HL-60 (cell line): Measurements from ENCODE around the gene HAP1.
"Not testable (repeated sequence)": the region's sequence is repeated elsewhere in the genome, so short reads cannot be mapped to it uniquely, and the experiment has no call there.

Experiments
- DNase-seq, 2 experiments: peaks; one replicate each; pipeline ENCODE4 v3.0.0-alpha.2; 2010 to 2020; ENCODE audit warnings: low read depth in 1 of 2, low spot score in 1 of 2
- H3K27ac ChIP-seq: fragments of 250-450 bp; sonication (Bioruptor Pico); replicated peaks from 2 replicates; pipeline ENCODE4 v1.5.1; 2020; ENCODE audit warnings: mild to moderate bottlenecking, moderate library complexity
- H3K27me3 ChIP-seq: fragments of 250-450 bp; sonication (Bioruptor Pico); 2 replicates; pipeline ENCODE4 v1.5.1; 2021; ENCODE audit warnings: mild to moderate bottlenecking, moderate library complexity; ENCODE audit not compliant: insufficient read depth, poor library complexity, severe bottlenecking
- H3K4me3 ChIP-seq: replicated peaks from 2 replicates; pipeline ENCODE4 v1.5.1; 2011; ENCODE audit warnings: mild to moderate bottlenecking, control low read depth, low read length; ENCODE audit not compliant: insufficient read depth
- GABPA ChIP-seq: IDR thresholded peaks from 2 replicates; pipeline ENCODE4 v1.6.1; 2012; ENCODE audit warnings: low read depth
- POLR2AphosphoS5 ChIP-seq: IDR thresholded peaks from 2 replicates; pipeline ENCODE4 v1.6.1; 2012; ENCODE audit warnings: low read depth
- REST ChIP-seq: IDR thresholded peaks from 2 replicates; pipeline ENCODE4 v1.6.1; 2012; ENCODE audit warnings: low read depth; ENCODE audit not compliant: insufficient replicate concordance
- SPI1 ChIP-seq: IDR thresholded peaks from 2 replicates; pipeline ENCODE4 v1.6.1; 2012; ENCODE audit warnings: low read depth, mild to moderate bottlenecking, borderline replicate concordance
- TF ChIP-seq, protein P1 (sequence below): IDR thresholded peaks from one replicate; pipeline ENCODE4 v1.5.1; 2011; ENCODE audit warnings: low read length, control low read depth, inconsistent platforms; ENCODE audit not compliant: insufficient read depth

The HAP1 gene

DNA sequence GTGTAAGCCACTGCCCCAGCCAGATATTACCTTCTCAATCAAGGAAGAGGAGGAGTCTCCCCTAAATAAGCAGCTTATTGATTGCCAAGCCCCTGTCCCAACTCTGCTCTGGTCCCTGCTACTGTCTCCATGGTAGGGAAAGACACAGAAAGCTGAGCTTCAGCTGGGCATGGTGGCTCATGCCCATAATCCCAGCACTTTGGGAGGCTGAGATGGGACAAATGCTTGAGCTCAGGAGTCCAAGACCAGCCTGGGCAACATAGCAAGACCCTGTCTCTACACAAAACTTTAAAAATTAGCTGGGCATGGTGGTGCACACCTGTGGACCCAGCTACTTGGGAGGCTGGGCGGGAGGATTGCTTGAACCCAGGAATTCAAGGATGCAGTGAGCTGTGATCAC, 45.5 kb upstream of the HAP1 start:
- no peak overlapping the region for H3K4me3 ChIP-seq
- no peaks in the 10 kb centered on the region for H3K27me3 ChIP-seq
- no peak overlapping the region for H3K27ac ChIP-seq
- DNase-seq: no peak
- no peak for TF ChIP-seq POLR2AphosphoS5
- TF ChIP-seq, protein P1, sequence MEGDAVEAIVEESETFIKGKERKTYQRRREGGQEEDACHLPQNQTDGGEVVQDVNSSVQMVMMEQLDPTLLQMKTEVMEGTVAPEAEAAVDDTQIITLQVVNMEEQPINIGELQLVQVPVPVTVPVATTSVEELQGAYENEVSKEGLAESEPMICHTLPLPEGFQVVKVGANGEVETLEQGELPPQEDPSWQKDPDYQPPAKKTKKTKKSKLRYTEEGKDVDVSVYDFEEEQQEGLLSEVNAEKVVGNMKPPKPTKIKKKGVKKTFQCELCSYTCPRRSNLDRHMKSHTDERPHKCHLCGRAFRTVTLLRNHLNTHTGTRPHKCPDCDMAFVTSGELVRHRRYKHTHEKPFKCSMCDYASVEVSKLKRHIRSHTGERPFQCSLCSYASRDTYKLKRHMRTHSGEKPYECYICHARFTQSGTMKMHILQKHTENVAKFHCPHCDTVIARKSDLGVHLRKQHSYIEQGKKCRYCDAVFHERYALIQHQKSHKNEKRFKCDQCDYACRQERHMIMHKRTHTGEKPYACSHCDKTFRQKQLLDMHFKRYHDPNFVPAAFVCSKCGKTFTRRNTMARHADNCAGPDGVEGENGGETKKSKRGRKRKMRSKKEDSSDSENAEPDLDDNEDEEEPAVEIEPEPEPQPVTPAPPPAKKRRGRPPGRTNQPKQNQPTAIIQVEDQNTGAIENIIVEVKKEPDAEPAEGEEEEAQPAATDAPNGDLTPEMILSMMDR: no peak

DNA sequence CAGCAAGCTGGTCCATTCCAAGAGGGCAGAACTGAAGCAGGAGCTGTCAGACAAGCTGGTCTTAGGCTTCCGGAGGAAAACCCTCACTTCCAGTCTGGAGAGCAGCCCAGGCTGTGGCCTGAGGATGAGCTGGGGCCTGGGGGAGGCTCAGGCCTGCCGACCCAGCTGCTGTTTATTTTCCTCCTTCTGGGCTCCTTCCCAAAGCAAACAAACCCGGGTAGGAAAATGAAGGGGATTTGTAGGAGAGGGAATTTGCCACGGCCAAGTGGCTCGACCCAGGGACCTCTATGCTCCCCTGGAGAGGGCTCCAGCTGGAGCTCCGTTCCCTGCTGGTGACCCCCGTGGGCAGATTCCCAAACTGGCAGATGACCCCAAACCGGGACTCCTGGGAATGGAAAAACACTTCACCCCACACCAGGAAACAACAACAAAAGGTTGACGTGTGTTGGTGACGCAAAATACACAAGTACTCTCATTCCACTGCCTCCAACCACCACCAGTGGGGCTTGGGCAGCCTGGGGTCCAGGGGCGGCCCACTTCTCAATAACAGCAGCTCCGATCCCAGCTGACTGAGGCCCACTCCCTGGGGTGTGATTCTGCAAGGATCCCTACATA, 43.2 kb upstream of the HAP1 start:
- TF ChIP-seq, protein P1: no peak
- no peak for TF ChIP-seq POLR2AphosphoS5
- no peak for TF ChIP-seq REST
- TF ChIP-seq GABPA: no peak
- TF ChIP-seq SPI1: no peak
- no peaks in the 10 kb centered on the region for H3K27me3 ChIP-seq
- no peak for DNase-seq
- no peak overlapping the region for H3K4me3 ChIP-seq
- no peak overlapping the region for H3K27ac ChIP-seq

- DNase-seq: no peak
- Histone ChIP-seq H3K27me3 (no peaks in the 10 kb centered on the region), H3K27ac (no peak overlapping the region), H3K4me3 (no peak overlapping the region)
- TF ChIP-seq REST (no peak), SPI1 (no peak), POLR2AphosphoS5 (no peak), GABPA (no peak)
- TF ChIP-seq, protein P1: no peak
Observed at GRCh38 chr17:41777157-41777573, 42.7 kb upstream of the HAP1 start.

- not testable (repeated sequence) for DNase-seq, H3K27ac ChIP-seq, H3K27me3 ChIP-seq, H3K4me3 ChIP-seq
Observed at GRCh38 chr17:41776262-41776900, 41.9 kb upstream of the HAP1 start.
